ENCODE measurements around the gene VWA8. TPM values are rescaled to one million over a fixed set of nuclear protein-coding genes. Genes with fewer than 3 reads are reported as not detected.

VWA8 gene
- total and polyA plus RNA-seq, 2 of the 8 experiments (the other 6 are each of a cell fraction or from before 2014, with no cell fraction given): 5.9 to 19.6 TPM

DNA sequence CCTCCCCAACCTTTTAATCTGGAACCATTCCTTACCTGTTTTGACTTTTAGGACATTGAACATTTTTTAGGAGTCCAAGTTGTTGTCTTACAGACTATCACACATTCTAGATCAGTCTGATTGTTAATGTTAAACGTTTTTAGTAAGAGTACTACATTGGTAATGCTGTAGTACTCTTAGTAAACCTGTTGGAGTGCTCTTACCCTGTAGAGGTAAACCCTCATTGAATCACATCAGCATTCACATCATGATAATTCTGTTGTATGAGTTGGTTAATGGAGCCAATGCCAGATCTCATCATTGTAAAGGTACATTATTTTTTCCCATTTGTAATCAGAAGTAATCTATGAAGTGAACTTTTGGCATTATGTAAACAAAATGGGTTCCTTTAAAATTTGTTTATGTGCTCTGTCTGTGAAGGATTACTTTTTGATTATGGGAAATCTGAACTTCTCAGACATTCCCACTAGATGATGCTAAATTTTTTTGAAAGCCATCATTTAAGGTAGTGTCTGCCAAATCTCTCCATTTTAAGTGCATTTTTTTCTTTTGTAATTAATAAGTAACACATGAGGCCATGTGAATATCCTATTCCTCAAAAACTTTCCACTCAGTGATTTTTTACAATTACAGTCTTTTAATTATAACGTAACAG lies 55.2 kb downstream of the VWA8 start (continued):
- no peak for TF ChIP-seq CHD7 (IDR thresholded peaks at IDR 0.05; ENCODE audit: insufficient replicate concordance, low read length)
